H1 (cell line): ENCODE measurements around the gene KLHL29. TPM values are rescaled to one million over a fixed set of nuclear protein-coding genes. Genes with fewer than 3 reads are reported as not detected.

Experiments used
- CTCF ChIA-PET: fragments of 300-600 bp; sonication (Branson Sonifier 250); formaldehyde crosslinking; loops from one replicate; lab custom pipeline; 2021; ENCODE audit not compliant: partially characterized antibody; lab: Charles Lee
- POLR2A ChIA-PET: fragments of 300-600 bp; sonication (Branson Sonifier 250); formaldehyde crosslinking; loops from one replicate; lab custom pipeline; 2021; ENCODE audit warnings: inconsistent platforms; ENCODE audit not compliant: partially characterized antibody; lab: Charles Lee
- DNase-seq, 2 experiments: peaks; one replicate each; pipeline versions ENCODE4 v3.0.0 to v3.0.0-alpha.2; 2010 to 2022; ENCODE audit warnings: low spot score in 2 of 2, low read depth in 1 of 2, mixed read lengths in 1 of 2
- FAIRE-seq: peaks from 2 replicates; lab custom pipeline; 2011; peaks lifted over from hg19 to GRCh38; lab: Jason Lieb, UNC
- H2AFZ ChIP-seq: 2 replicates; pipeline ENCODE4 v1.8.1; 2012; ENCODE audit warnings: low read length, inconsistent platforms
- H2AK5ac ChIP-seq: 2 replicates; pipeline ENCODE4 v1.6.1; 2013; ENCODE audit warnings: low read depth, low read length
- H2BK120ac ChIP-seq: replicated peaks from 2 replicates; pipeline ENCODE3; 2013; ENCODE audit warnings: low read depth, low read length, inconsistent platforms
- H2BK12ac ChIP-seq: 2 replicates; pipeline ENCODE4 v1.6.1; 2013; ENCODE audit warnings: low read depth, low read length
- H2BK15ac ChIP-seq: 2 replicates; pipeline ENCODE4 v1.6.1; 2013; ENCODE audit warnings: low read length
- H2BK20ac ChIP-seq: 2 replicates; pipeline ENCODE4 v1.6.1; 2013; ENCODE audit warnings: low read length
- H2BK5ac ChIP-seq: 2 replicates; pipeline ENCODE4 v1.6.1; 2013; ENCODE audit warnings: low read depth, low read length
- H3K14ac ChIP-seq: 2 replicates; pipeline ENCODE4 v1.6.1; 2013; ENCODE audit warnings: inconsistent platforms; ENCODE audit not compliant: insufficient read length
- H3K18ac ChIP-seq: 2 replicates; pipeline ENCODE4 v1.6.1; 2013; ENCODE audit warnings: low read length; ENCODE audit errors: extremely low read depth
- H3K23ac ChIP-seq: 2 replicates; pipeline ENCODE4 v1.6.1; 2013; ENCODE audit warnings: inconsistent platforms; ENCODE audit not compliant: insufficient read length
- H3K23me2 ChIP-seq: 2 replicates; pipeline ENCODE4 v1.6.1; 2013; ENCODE audit warnings: low read depth, low read length
- H3K27ac ChIP-seq: 2 replicates; pipeline ENCODE4 v1.6.1; 2011; ENCODE audit warnings: low read depth, low read length, inconsistent platforms
- H3K27me3 ChIP-seq, 4 experiments: replicated peaks in 1 of 4; 1 replicate in 1 of 4; 2 replicates in 3 of 4; pipeline versions ENCODE4 v1.6.1 to v1.8.1; 2011 to 2013; ENCODE audit warnings: low read length in 3 of 4, mild to moderate bottlenecking in 3 of 4, inconsistent platforms in 2 of 4, mixed read lengths in 2 of 4, moderate library complexity in 1 of 4; ENCODE audit not compliant: control insufficient read depth in 3 of 4, insufficient read depth in 3 of 4; ENCODE audit errors: extremely low read depth in 1 of 4
- H3K36me3 ChIP-seq, 4 experiments: 2 replicates each; pipeline versions ENCODE4 v1.6.1 to v1.8.1; 2011 to 2013; ENCODE audit warnings: mild to moderate bottlenecking in 4 of 4, low read length in 3 of 4, moderate library complexity in 2 of 4, control low read depth in 1 of 4, inconsistent platforms in 1 of 4; ENCODE audit not compliant: insufficient read depth in 4 of 4, control insufficient read depth in 2 of 4
- H3K4ac ChIP-seq: replicated peaks from 2 replicates; pipeline ENCODE3; 2013; ENCODE audit warnings: low read length, low read depth, mixed read lengths, inconsistent platforms; ENCODE audit not compliant: insufficient read length
- H3K4me1 ChIP-seq, 4 experiments: replicated peaks in 1 of 4; 1 replicate in 1 of 4; 2 replicates in 3 of 4; pipeline versions ENCODE4 v1.6.1 to v1.8.1; 2011 to 2013; ENCODE audit warnings: low read length in 3 of 4, inconsistent platforms in 2 of 4, mixed read lengths in 1 of 4; ENCODE audit not compliant: insufficient read depth in 4 of 4, control insufficient read depth in 3 of 4
- H3K4me2 ChIP-seq, 2 experiments: 2 replicates each; pipeline versions ENCODE4 v1.6.1 to v1.8.1; 2011 to 2013; ENCODE audit warnings: low read depth in 2 of 2, low read length in 2 of 2, control low read depth in 1 of 2, inconsistent platforms in 1 of 2, mild to moderate bottlenecking in 1 of 2; ENCODE audit not compliant: insufficient read depth in 1 of 2
- H3K4me3 ChIP-seq, 4 experiments: fragments of 200-600, 300-600 bp in 1 of 4; sonication (generic), shearing (Covaris generic), sonication (Bioruptor Twin) in 1 of 4; 2 replicates each; pipeline versions ENCODE4 v1.5.1 to v1.8.1; 2011 to 2016; ENCODE audit warnings: low read length in 4 of 4, low read depth in 3 of 4, control low read depth in 2 of 4, inconsistent platforms in 2 of 4, mild to moderate bottlenecking in 2 of 4, mixed read lengths in 1 of 4, moderate library complexity in 1 of 4; ENCODE audit not compliant: insufficient read depth in 2 of 4; ENCODE audit errors: extremely low read depth in 1 of 4
- H3K56ac ChIP-seq: replicated peaks from 2 replicates; pipeline ENCODE3; 2013; ENCODE audit warnings: low read depth, mild to moderate bottlenecking, mixed read lengths, low read length, inconsistent platforms; ENCODE audit not compliant: insufficient read length
- H3K79me1 ChIP-seq: 2 replicates; pipeline ENCODE4 v1.6.1; 2013; ENCODE audit warnings: low read depth, low read length, control low read depth
- H3K79me2 ChIP-seq, 2 experiments: 2 replicates each; pipeline versions ENCODE4 v1.6.1 to v1.8.1; 2012 to 2013; ENCODE audit warnings: low read length in 2 of 2, mild to moderate bottlenecking in 2 of 2, inconsistent platforms in 1 of 2; ENCODE audit not compliant: insufficient read depth in 2 of 2, control insufficient read depth in 1 of 2
- H3K9ac ChIP-seq, 4 experiments: replicated peaks in 1 of 4; 1 replicate in 1 of 4; 2 replicates in 3 of 4; pipeline versions ENCODE4 v1.6.1 to v1.8.1; 2011 to 2013; ENCODE audit warnings: low read depth in 3 of 4, low read length in 3 of 4, control low read depth in 2 of 4, mild to moderate bottlenecking in 2 of 4, moderate library complexity in 2 of 4, inconsistent platforms in 1 of 4; ENCODE audit errors: extremely low read depth in 1 of 4
- H3K9me3 ChIP-seq, 2 experiments: 2 replicates each; pipeline versions ENCODE4 v1.6.1 to v1.8.1; 2012 to 2013; ENCODE audit warnings: mild to moderate bottlenecking in 2 of 2, moderate library complexity in 2 of 2, control low read depth in 1 of 2, inconsistent platforms in 1 of 2, low read depth in 1 of 2, low read length in 1 of 2, mixed read lengths in 1 of 2; ENCODE audit not compliant: insufficient read depth in 2 of 2
- H4K20me1 ChIP-seq, 2 experiments: replicated peaks in 1 of 2; 2 replicates each; pipeline versions ENCODE3 to v1.8.1; 2011 to 2013; ENCODE audit warnings: inconsistent platforms in 2 of 2, low read length in 2 of 2, mild to moderate bottlenecking in 1 of 2; ENCODE audit not compliant: insufficient read depth in 2 of 2, control insufficient read depth in 1 of 2
- H4K5ac ChIP-seq: 2 replicates; pipeline ENCODE4 v1.6.1; 2013; ENCODE audit warnings: low read length, low read depth, mixed read lengths, inconsistent platforms; ENCODE audit not compliant: insufficient read length
- H4K8ac ChIP-seq: 2 replicates; pipeline ENCODE4 v1.8.0; 2013; ENCODE audit warnings: mild to moderate bottlenecking, moderate library complexity, low read length, inconsistent platforms; ENCODE audit not compliant: insufficient read depth; ENCODE audit errors: extremely low read depth
- H4K91ac ChIP-seq: replicated peaks from 2 replicates; pipeline ENCODE3; 2013; ENCODE audit warnings: low read length, mixed read lengths, inconsistent platforms; ENCODE audit not compliant: insufficient read length
- CREB1 ChIP-seq: IDR thresholded peaks from 2 replicates; pipeline ENCODE4 v1.6.1; 2012; ENCODE audit warnings: inconsistent platforms
- EZH2 ChIP-seq: fragments of 200-600 bp; sonication (generic); IDR thresholded peaks from 2 replicates; pipeline ENCODE4 v1.7.1; 2012; ENCODE audit warnings: low read depth, mild to moderate bottlenecking, moderate library complexity, low read length, inconsistent platforms; ENCODE audit not compliant: severe bottlenecking
- GABPA ChIP-seq: IDR thresholded peaks from 2 replicates; pipeline ENCODE4 v1.6.1; 2011; ENCODE audit warnings: mild to moderate bottlenecking, low read length, moderate library complexity, borderline replicate concordance; ENCODE audit not compliant: insufficient read depth
- KDM5A ChIP-seq: fragments of 200-600 bp; IDR thresholded peaks from 2 replicates; pipeline ENCODE4 v1.7.1; 2012; ENCODE audit warnings: mild to moderate bottlenecking, low read length, inconsistent platforms, mixed read lengths
- RAD21 ChIP-seq, 2 experiments: IDR thresholded peaks in 1 of 2; conservative IDR thresholded peaks in 1 of 2; 2 replicates each; pipeline ENCODE4 v1.6.1; 2011; ENCODE audit warnings: low read depth in 2 of 2, low read length in 2 of 2, improper control_type of control experiment in 1 of 2, inconsistent platforms in 1 of 2, mild to moderate bottlenecking in 1 of 2, moderate library complexity in 1 of 2
- RNF2 ChIP-seq: fragments of 200-900, 300-1000 bp; sonication (generic); IDR thresholded peaks from 2 replicates; pipeline ENCODE4 v1.7.1; 2016; ENCODE audit warnings: borderline replicate concordance, low read depth, mild to moderate bottlenecking, antibody characterized with exemption, low read length; ENCODE audit not compliant: poor library complexity, severe bottlenecking; ENCODE audit errors: missing control alignments
- SP1 ChIP-seq: IDR thresholded peaks from 2 replicates; pipeline ENCODE4 v1.6.1; 2011; ENCODE audit warnings: low read depth, low read length
- SP2 ChIP-seq: IDR thresholded peaks from 2 replicates; pipeline ENCODE4 v1.6.1; 2012; ENCODE audit warnings: mild to moderate bottlenecking, low read length, inconsistent platforms
- USF2 ChIP-seq: IDR thresholded peaks from 2 replicates; pipeline ENCODE4 v1.6.1; 2011; ENCODE audit warnings: low read length, improper control_type of control experiment
- WGBS, 2 experiments: shearing (Covaris generic) in 1 of 2; methylation state at CpG; one replicate each; pipeline versions ENCODE4 v1.1.6 to v1.1.7; 2013 to 2015; ENCODE audit warnings: low lambda C conversion rate in 2 of 2, mixed read lengths in 2 of 2, inconsistent platforms in 1 of 2, low coverage in 1 of 2, missing lambda C conversion rate in 1 of 2; ENCODE audit not compliant: insufficient replicate concordance in 2 of 2, insufficient coverage in 1 of 2, insufficient read length in 1 of 2; ENCODE audit errors: extremely low coverage in 1 of 2, missing lambda C conversion rate in 1 of 2; 5-methylcytosine and 5-hydroxymethylcytosine counted together
- polyA plus RNA-seq, 7 experiments: library from polyadenylated mRNA; depleted of rRNA in 3 of 7; stranded (reverse) in 5 of 7; unstranded in 2 of 7; fragments of >200 nt in 5 of 7; fragments of 200-250 nt in 2 of 7; gene quantifications; 1 replicate in 5 of 7; 2 replicates in 1 of 7; 4 replicates in 1 of 7; pipeline versions ENCODE4 v1.2.1 to v1.2.3, GENCODE V29; 2011 to 2013; ENCODE audit warnings: missing spikeins in 2 of 7, mixed read lengths in 2 of 7
- total RNA-seq: library from RNA; stranded (reverse); fragmentation: NEBNext Ultra II Directional; extraction: Animal tissue kit (Norgen Biotek cat#: 25700); gene quantifications from 2 replicates; pipeline ENCODE4 v1.2.1, GENCODE V29; 2021

KLHL29 gene
- total and polyA plus RNA-seq, 2 of the 8 experiments (the other 6 are each of a cell fraction or from before 2014, with no cell fraction given), result 1.1 to 4.7 TPM

GRCh38 chr2:23707096-23707495, 322.1 kb downstream of the KLHL29 start:
- CTCF ChIA-PET, result interaction anchor here (0.9 to 1.9 kb wide), 7 partner anchors 8 to 88 kb away, joined by 3 to 5 read pairs (median 4); no protein-coding TSS in a partner anchor
- no peak for TF ChIP-seq RNF2
- TF ChIP-seq EZH2, result no peak
- TF ChIP-seq CREB1, result no peak
- no peak for TF ChIP-seq KDM5A
- TF ChIP-seq RAD21 (IDR thresholded peaks at IDR 0.05 in 1 of 2, conservative IDR thresholded peaks at IDR 0.05 in 1 of 2; ENCODE audit: low read depth in 2 of 2, low read length in 2 of 2), result no peak
- no peak for TF ChIP-seq GABPA
- no peak for TF ChIP-seq SP2
- TF ChIP-seq USF2, result no peak
- no peak for TF ChIP-seq SP1

More at GRCh38 chr2:23707096-23707495, 322.1 kb downstream of the KLHL29 start:
- H2BK5ac ChIP-seq, result no peak overlapping the region; the same call in 1 of the 2 replicates
- no peak overlapping the region for H2BK12ac ChIP-seq
- H3K79me1 ChIP-seq, result no peaks in the 10 kb centered on the region
- no peak overlapping the region for H2BK15ac ChIP-seq
- peaks cover 0 to 12% (median 3%) of the 10 kb centered on the region in 4 experiments; a peak in 5 of 7 replicates for H3K4me1 ChIP-seq
- no peak overlapping the region for H3K4me2 ChIP-seq
- H3K18ac ChIP-seq, result no peak overlapping the region
- FAIRE-seq (no peak), DNase-seq (no peak)
- no peak overlapping the region for H3K56ac ChIP-seq
- POLR2A ChIA-PET, result no interaction called here
- no peak overlapping the region for H3K4ac ChIP-seq
- no peaks in the 10 kb centered on the region for H3K79me2 ChIP-seq
- H3K9me3 ChIP-seq, result no peaks in the 10 kb centered on the region
- H3K36me3 ChIP-seq, result no peaks in the 10 kb centered on the region
- no peak overlapping the region for H2BK120ac ChIP-seq
- no peak overlapping the region for H4K5ac ChIP-seq
- no peak overlapping the region for H3K27ac ChIP-seq
- no peak overlapping the region for H3K23ac ChIP-seq
- H3K4me3 ChIP-seq, result no peak overlapping the region
- no peak overlapping the region for H4K91ac ChIP-seq
- no peak overlapping the region for H2BK20ac ChIP-seq
- H2AK5ac ChIP-seq, result no peak overlapping the region
- no peaks in the 10 kb centered on the region for H3K27me3 ChIP-seq
- 87% methylated on average over 9 of the region's 9 CpGs; no CpG with 5 or more reads in 1 of the 2 experiments for WGBS, 2 experiments
- H3K9ac ChIP-seq, result no peak overlapping the region
- H2AFZ ChIP-seq, result no peak overlapping the region
- peaks cover 0 to 2% of the 10 kb centered on the region in 2 experiments for H4K20me1 ChIP-seq
- no peak overlapping the region for H4K8ac ChIP-seq
- H3K14ac ChIP-seq, result no peak overlapping the region
- no peaks in the 10 kb centered on the region for H3K23me2 ChIP-seq
